CD14-positive monocyte (primary cell): Measurements from ENCODE around the gene COL25A1. TPM values are rescaled to one million over a fixed set of nuclear protein-coding genes. Genes with fewer than 3 reads are reported as not detected.
A peak's percentile ranks its signal among the peaks of the same experiment; 100 is the strongest.

Experiments
- DNase-seq, 3 donors: peaks; one replicate each; pipeline ENCODE4 v3.0.0-alpha.2; 2011 to 2022
- H2AFZ ChIP-seq: 2 replicates; pipeline ENCODE4 v1.6.0; 2012; ENCODE audit warnings: mild to moderate bottlenecking, low read depth, low read length, inconsistent platforms; ENCODE audit not compliant: insufficient read depth, poor library complexity, severe bottlenecking
- H3K27ac ChIP-seq, 2 donors: 1 replicate in 1 of 2; 2 replicates in 1 of 2; pipeline ENCODE4 v1.5.1; 2012 to 2013; ENCODE audit warnings: low read length in 2 of 2, control low read depth in 1 of 2, inconsistent platforms in 1 of 2, low read depth in 1 of 2, mild to moderate bottlenecking in 1 of 2
- H3K27me3 ChIP-seq, 2 donors: one replicate each; pipeline versions ENCODE4 v1.6.0 to v1.6.1; 2011 to 2013; ENCODE audit warnings: low read length in 2 of 2; ENCODE audit not compliant: control insufficient read depth in 2 of 2, insufficient read depth in 2 of 2
- H3K36me3 ChIP-seq, 2 donors: replicated peaks in 1 of 2; 1 replicate in 1 of 2; 2 replicates in 1 of 2; pipeline versions ENCODE4 v1.5.1 to v1.6.1; 2012 to 2013; ENCODE audit warnings: low read length in 2 of 2, control low read depth in 1 of 2, inconsistent platforms in 1 of 2, mild to moderate bottlenecking in 1 of 2; ENCODE audit not compliant: insufficient read depth in 2 of 2, control insufficient read depth in 1 of 2
- H3K4me1 ChIP-seq, 2 donors: 1 replicate in 1 of 2; 2 replicates in 1 of 2; pipeline versions ENCODE4 v1.5.1 to v1.6.1; 2012 to 2013; ENCODE audit warnings: low read length in 2 of 2, control low read depth in 1 of 2, inconsistent platforms in 1 of 2, mild to moderate bottlenecking in 1 of 2, moderate library complexity in 1 of 2; ENCODE audit not compliant: insufficient read depth in 2 of 2, control insufficient read depth in 1 of 2
- H3K4me2 ChIP-seq: replicated peaks from 2 replicates; pipeline ENCODE3; 2012; ENCODE audit warnings: low read length, moderate library complexity, mild to moderate bottlenecking; ENCODE audit not compliant: poor library complexity, severe bottlenecking; ENCODE audit errors: extremely low read depth
- H3K4me3 ChIP-seq, 3 experiments: fragments of 200-600 bp in 1 of 3; sonication (generic) in 1 of 3; replicated peaks in 1 of 3; 1 replicate in 2 of 3; 2 replicates in 1 of 3; pipeline ENCODE4 v1.5.1; 2011 to 2013; ENCODE audit warnings: low read length in 3 of 3, mild to moderate bottlenecking in 3 of 3, control low read depth in 2 of 3, low read depth in 2 of 3, inconsistent platforms in 1 of 3, moderate library complexity in 1 of 3
- H3K79me2 ChIP-seq: 2 replicates; pipeline ENCODE4 v1.6.0; 2012; ENCODE audit warnings: mild to moderate bottlenecking, control low read depth, inconsistent platforms, low read length, moderate library complexity; ENCODE audit not compliant: insufficient read depth
- H3K9ac ChIP-seq: 2 replicates; pipeline ENCODE4 v1.6.0; 2017; ENCODE audit warnings: low read length, mild to moderate bottlenecking; ENCODE audit not compliant: insufficient read depth, poor library complexity, severe bottlenecking
- H3K9me3 ChIP-seq, 2 donors: replicated peaks in 1 of 2; 1 replicate in 1 of 2; 2 replicates in 1 of 2; pipeline versions ENCODE4 v1.5.1 to v1.6.1; 2012 to 2013; ENCODE audit warnings: low read length in 2 of 2, control low read depth in 1 of 2; ENCODE audit not compliant: control insufficient read depth in 1 of 2, insufficient read depth in 1 of 2
- H4K20me1 ChIP-seq: 2 replicates; pipeline ENCODE4 v1.6.0; 2012; ENCODE audit warnings: mild to moderate bottlenecking, low read length, control low read depth, moderate library complexity; ENCODE audit not compliant: insufficient read depth
- H3K27ac Mint-ChIP-seq, 7 donors: one replicate each; pipeline ENCODE4 v1.8.0; 2020; ENCODE audit warnings: mild to moderate bottlenecking in 7 of 7, mixed read lengths in 7 of 7, moderate library complexity in 6 of 7, inconsistent platforms in 2 of 7
- H3K27me3 Mint-ChIP-seq, 3 donors: one replicate each; pipeline ENCODE4 v1.8.0; 2021 to 2022; ENCODE audit warnings: low read depth in 3 of 3, mild to moderate bottlenecking in 3 of 3, mixed read lengths in 3 of 3, moderate library complexity in 3 of 3, inconsistent platforms in 1 of 3
- H3K36me3 Mint-ChIP-seq, 2 donors: one replicate each; pipeline ENCODE4 v1.8.0; 2020; ENCODE audit warnings: mixed read lengths in 2 of 2, inconsistent platforms in 1 of 2, mild to moderate bottlenecking in 1 of 2
- H3K4me1 Mint-ChIP-seq: one replicate; pipeline ENCODE4 v1.8.0; 2020; ENCODE audit warnings: mild to moderate bottlenecking, mixed read lengths
- H3K4me3 Mint-ChIP-seq, 2 donors: one replicate each; pipeline ENCODE4 v1.8.0; 2020; ENCODE audit warnings: mild to moderate bottlenecking in 2 of 2, mixed read lengths in 2 of 2, moderate library complexity in 1 of 2
- H3K9me3 Mint-ChIP-seq, 7 donors: one replicate each; pipeline ENCODE4 v1.8.0; 2020 to 2022; ENCODE audit warnings: mixed read lengths in 7 of 7, mild to moderate bottlenecking in 6 of 7, moderate library complexity in 6 of 7, inconsistent platforms in 2 of 7
- CTCF ChIP-seq: fragments of 200-600 bp; IDR thresholded peaks from one replicate; pipeline ENCODE4 v1.8.0; 2022; ENCODE audit warnings: antibody characterized with exemption, mild to moderate bottlenecking
- WGBS: methylation state at CpG from one replicate; pipeline ENCODE4 v1.1.5; 2013; ENCODE audit warnings: missing lambda C conversion rate; ENCODE audit not compliant: insufficient coverage; 5-methylcytosine and 5-hydroxymethylcytosine counted together
- intact Hi-C, 2 donors: fragments of 100-400 bp; cut with micrococcal nuclease; formaldehyde crosslinking; loops; one replicate each; pipeline versions ENCODE4 v1.15.0 to v1.15.1; 2023
- polyA plus RNA-seq, 3 donors: library from polyadenylated mRNA; depleted of rRNA in 1 of 3; unstranded in 2 of 3; stranded (reverse) in 1 of 3; fragments of 300-500 nt in 2 of 3; fragments of >200 nt in 1 of 3; fragmentation: Illumina TruSeq in 2 of 3; gene quantifications; 1 replicate in 2 of 3; 2 replicates in 1 of 3; pipeline ENCODE4 v1.2.3, GENCODE V29; 2012 to 2021

Gene COL25A1
- polyA plus RNA-seq, 3 donors = not detected

GRCh38 chr4:109323348-109323747 is 20.9 kb upstream of the COL25A1 start:
- DNase-seq = no peak
- peaks cover 6 to 10% of the 10 kb centered on the region in 2 donors for H3K4me1 ChIP-seq
- peaks cover 25 to 31% of the 10 kb centered on the region in 2 donors for H3K9me3 ChIP-seq
- no peaks in the 10 kb centered on the region for H3K36me3 ChIP-seq
- H3K4me2 ChIP-seq = no peak overlapping the region
- Mint-ChIP-seq H3K4me1 (peaks cover 14% of the 10 kb centered on the region), H3K27me3 (peaks cover 0 to 3% (median 2%) of the 10 kb centered on the region in 3 donors), H3K4me3 (no peak overlapping the region), H3K9me3 (peaks cover 27 to 34% (median 31%) of the 10 kb centered on the region in 7 donors), H3K27ac (no peak overlapping the region), H3K36me3 (no peaks in the 10 kb centered on the region)
- no peaks in the 10 kb centered on the region for H3K79me2 ChIP-seq
- no peak overlapping the region for H2AFZ ChIP-seq
- peaks cover 0 to under 1% of the 10 kb centered on the region in 2 donors for H3K27me3 ChIP-seq
- no peaks in the 10 kb centered on the region for H4K20me1 ChIP-seq
- no peak overlapping the region for H3K9ac ChIP-seq
- intact Hi-C loops = no loop called here
- no peak overlapping the region for H3K4me3 ChIP-seq
- no peak for TF ChIP-seq CTCF
- no peak overlapping the region for H3K27ac ChIP-seq

- no peak overlapping the region for H2AFZ ChIP-seq
- no peaks in the 10 kb centered on the region for H4K20me1 ChIP-seq
- H3K4me1 Mint-ChIP-seq = peaks cover 14% of the 10 kb centered on the region
- H3K79me2 ChIP-seq = no peaks in the 10 kb centered on the region
- H3K27me3 Mint-ChIP-seq = peaks cover 2 to 3% (median 2%) of the 10 kb centered on the region in 3 donors
- peak overlapping the region in 1 of 7 donors; percentile 38 for H3K27ac Mint-ChIP-seq
- no peak overlapping the region for H3K9ac ChIP-seq
- intact Hi-C loops = no loop called here
- H3K27ac ChIP-seq = no peak overlapping the region
- no CpG with 5 or more reads among the region's 1 CpG for WGBS
- no peak overlapping the region for H3K4me3 ChIP-seq
- no peaks in the 10 kb centered on the region for H3K36me3 Mint-ChIP-seq
- H3K4me3 Mint-ChIP-seq = no peak overlapping the region
- no peaks in the 10 kb centered on the region for H3K36me3 ChIP-seq
- no peak for TF ChIP-seq CTCF
- H3K27me3 ChIP-seq = no peaks in the 10 kb centered on the region
- H3K4me1 ChIP-seq = peaks cover 6 to 10% of the 10 kb centered on the region in 2 donors
- H3K9me3 ChIP-seq = peaks cover 31 to 36% of the 10 kb centered on the region in 2 donors
- no peak overlapping the region for H3K4me2 ChIP-seq
- DNase-seq = peak in 1 of 3 donors; percentile 7
- peaks cover 33 to 45% (median 39%) of the 10 kb centered on the region in 7 donors for H3K9me3 Mint-ChIP-seq
Measured at GRCh38 chr4:109321232-109321631, 18.8 kb upstream of the COL25A1 start.
